Stimulated activated CD8-positive, alpha-beta memory T cell treated with anti-CD3 and anti-CD28 coated beads, Interleukin-12 subunit alpha, Interleukin-12 subunit beta, amount 100 ng/mL, for 1 hour (primary cell): ENCODE measurements around the gene ANKS1B.

Experiments used
- DNase-seq: peaks from one replicate; pipeline ENCODE4 v3.0.0-alpha.2; 2020; ENCODE audit warnings: low read depth

Gene ANKS1B

DNA sequence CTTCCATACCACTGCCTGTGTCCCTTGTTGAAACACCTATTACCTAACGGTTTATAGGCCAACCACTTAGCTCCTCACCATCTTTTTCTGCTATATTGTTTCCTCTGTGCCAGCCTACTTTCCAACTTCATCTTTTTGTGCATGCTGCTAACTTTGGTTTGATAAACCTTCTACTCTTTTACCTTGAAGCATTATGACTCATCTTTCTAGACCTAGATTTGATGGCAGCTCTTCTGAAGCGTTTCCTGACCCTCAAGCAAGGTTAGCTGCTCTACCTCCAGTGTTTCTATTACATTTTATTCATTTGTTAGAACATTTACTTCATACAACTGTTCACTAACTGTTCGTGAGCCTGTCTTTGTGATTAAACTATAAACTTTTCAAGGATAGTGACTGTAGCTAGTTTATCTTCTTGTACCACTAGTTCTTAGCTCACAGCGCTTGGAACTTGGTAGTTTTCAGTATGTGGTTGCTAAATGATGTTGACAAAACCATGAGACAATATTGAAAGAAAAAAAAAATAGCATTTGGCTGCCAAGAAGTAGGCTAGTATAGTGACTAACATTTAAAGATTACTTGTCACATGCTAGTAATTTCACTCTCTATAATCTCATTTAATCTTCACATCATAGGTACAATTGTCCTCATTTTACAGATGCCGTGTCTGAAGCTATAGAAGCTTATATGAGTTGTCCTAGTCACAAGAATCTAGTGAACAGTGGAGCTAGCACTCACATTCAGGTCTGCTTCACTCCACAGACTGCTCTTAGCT is 1260.2 kb downstream of the ANKS1B start:
- DNase-seq: no peak

DNA sequence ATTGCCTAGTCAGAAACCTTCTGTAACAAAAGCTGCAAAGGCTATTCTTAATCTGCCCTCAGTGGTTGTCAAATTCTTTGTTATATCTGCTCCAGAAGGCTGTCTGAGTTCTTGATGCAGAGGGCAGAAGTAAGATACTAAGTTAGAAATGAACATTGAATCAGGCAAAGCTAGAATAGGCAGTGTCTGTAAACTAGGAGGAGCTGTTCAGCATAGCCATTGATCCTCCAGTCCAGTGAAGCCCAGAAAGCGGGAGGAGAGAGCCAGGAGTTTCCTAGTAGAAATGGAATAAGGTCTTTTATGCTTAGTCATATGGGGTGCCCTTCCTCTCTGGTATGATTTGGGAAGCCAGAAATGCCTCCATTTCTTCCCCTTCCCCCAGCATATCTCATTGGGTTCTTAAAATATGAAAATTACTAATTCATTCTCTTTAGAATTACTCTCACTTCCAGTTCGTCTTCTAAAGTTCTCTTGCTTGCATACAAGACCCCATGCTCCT is 1263.5 kb downstream of the ANKS1B start:
- DNase-seq: no peak

DNA sequence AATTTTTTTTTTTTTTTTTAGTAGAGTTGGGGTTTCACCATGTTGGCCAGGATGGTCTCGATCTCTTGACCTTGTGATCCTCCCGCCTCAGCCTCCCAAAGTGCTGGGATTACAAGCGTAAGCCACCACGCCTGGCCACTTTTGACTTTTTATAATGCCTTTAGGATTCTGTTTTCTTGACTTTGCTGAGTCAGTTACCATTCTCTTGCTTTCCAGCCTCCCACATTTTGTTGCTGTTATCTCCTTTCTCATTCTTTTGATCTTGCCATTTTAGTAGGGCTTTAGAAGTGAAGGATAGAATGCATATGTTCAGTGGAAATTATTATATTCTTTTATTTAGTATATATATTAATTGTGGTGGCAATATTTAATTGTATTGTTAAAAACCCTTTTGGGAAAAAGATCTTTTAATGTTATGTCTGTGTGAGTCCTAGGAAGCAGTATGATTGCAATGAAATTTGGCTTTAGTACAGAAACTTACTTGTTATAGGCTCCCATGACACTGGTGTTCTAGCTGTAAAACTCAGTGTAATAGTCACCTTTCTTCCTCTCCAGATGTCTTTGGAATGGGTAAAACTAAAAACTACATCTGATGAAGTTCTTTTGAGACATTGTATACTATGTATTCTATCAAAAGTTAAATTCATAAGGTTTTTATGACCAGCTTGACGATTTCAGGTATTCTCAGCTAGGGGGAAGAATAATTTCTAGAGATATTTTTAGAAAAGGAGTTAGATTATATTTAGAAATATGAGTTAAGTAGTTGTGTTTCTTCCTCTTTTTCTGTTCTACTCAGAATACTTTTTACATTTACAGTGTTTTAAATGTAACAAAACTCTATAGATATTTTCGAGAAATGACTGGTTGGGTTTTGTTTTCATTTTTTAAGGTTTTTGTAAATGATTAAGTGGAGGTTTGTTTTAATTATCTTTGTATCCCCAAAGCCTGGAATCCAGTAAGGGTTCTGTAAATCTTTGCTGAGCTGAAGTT is 1264.9 kb downstream of the ANKS1B start:
- no peak for DNase-seq

DNA sequence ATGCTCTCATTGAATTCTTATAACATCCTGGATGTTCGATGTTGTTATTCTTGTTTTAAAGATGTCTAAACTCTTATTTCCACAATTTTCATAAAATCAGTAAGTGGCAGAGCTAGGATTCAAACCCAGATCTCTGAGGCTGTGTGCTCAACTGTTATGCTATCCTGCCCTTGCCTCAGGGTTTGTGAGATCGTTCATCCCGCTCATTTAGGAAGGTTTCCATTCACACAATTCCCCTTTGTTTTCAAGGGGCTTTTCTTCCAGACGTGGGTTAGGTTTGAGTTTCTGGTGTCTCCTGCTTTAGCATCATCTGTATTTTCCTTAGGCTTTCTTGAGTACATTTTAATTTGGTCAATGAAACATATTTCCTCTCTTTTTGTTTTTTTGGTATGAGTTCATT is 1270.3 kb downstream of the ANKS1B start:
- no peak for DNase-seq

DNA sequence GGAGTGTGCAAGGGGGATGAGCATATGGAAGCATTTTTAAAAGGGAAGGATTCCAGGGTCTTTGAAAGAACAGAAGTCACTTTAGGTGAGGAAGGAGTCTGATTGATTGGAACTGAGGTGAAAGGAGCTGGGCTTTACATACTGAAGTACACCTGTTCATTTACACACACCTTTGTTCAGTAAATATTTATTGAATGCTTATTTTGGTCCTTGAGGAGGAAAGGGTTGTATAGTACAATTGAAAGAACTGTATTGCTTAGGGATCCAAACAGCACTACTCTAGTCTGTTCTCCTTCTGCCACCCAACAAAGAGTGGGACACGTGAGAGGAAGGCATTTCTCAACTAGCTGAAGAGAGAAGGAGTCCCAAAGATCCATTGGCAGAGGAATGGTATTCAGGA is 1275.7 kb downstream of the ANKS1B start:
- DNase-seq: no peak

DNA sequence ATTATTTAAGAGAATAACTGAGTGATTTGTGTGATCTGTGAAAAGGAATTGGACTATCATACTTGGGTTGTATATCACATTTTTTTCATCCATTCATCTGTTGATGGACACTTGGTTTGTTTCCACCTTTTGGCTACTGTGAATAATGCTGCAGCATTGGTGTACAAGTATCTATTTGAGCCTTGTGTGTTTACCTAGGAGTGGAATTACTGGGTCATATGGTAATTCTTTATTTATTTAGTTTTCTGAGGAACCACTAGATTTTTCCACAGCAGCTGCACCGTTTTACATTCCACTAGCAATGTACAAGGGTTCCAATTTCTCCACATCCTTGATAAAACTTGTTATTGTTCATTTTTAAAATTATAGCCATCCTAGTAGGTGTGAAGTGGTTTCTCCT is 1283.6 kb downstream of the ANKS1B start:
- no peak for DNase-seq

DNA sequence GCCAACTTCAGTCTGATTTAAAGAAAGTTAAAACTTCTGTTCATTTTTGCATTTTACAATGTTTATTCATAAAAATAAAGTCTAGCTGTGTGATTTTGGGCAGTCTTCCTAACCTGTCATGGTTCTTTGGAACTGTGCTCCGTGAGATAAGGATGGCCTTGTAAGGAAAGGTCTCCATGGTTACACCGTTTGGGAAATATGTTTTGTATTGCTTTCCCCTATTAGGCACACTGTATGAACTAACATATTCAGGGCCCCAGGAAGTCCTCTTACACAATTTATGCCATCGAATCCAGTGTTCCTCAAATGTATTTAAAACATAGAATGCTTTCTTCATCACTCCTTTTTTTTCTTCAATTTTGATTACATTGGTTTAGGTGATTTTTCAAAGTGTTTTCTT is 1285.2 kb downstream of the ANKS1B start:
- DNase-seq: no peak

DNA sequence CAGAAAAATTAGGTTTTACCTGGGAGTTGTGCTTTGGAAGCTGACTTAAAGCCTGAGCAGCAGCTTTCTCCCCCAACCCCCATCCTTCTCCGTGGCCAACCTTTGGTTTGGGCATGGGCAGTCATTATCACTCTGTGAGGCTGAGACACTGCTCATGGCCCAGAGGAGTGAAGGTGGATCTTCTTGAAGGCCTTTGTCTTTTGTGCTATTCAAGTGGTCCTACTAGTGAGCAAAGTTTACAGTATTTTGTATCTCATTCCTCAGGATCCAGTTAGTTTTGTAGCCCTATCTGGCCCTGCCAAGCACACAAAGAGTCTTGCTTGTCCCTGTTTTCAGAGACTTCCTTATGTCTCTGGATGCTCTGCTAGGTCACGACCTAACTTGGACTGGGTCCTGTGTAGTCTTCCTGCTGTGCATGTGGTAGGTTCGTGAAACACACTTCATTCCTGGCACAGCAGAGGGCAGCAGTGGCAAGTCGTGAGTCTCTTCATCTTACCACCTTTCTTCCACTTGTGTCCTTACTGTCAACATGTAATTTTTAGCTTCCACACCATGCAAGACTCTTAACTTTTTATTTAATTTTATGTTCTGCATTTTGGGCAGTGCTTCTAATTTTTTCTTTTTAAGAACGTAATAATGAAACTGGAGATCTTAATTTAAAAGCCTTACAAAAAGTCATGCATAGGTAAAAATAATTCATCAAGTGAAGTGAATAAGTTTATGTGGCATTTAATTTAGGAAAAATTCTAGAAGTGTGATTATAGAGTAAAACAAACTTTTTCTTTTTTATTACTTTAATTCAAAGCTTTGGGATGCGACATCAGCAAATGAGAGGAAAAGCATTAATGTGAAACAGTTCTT is 1285.9 kb downstream of the ANKS1B start:
- no peak for DNase-seq

DNA sequence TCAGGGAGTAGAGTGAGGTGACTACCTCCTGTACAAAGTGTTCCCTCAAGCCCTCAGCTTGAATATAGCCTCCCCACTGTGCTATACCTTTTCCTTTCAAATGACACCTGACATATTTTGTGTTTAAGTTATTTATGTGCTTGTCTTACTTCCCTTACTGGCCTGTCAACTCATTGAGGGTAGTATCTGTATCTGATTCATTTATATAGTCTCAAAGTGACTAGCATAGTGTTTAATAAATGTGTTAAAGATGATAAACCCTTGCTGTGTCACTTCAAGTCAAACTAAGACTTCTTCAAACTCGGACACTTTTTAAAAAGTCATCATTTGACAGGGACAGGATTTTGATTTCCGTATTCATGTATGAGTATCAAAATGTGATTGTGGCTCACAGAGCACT is 1287.5 kb downstream of the ANKS1B start:
- DNase-seq: no peak

DNA sequence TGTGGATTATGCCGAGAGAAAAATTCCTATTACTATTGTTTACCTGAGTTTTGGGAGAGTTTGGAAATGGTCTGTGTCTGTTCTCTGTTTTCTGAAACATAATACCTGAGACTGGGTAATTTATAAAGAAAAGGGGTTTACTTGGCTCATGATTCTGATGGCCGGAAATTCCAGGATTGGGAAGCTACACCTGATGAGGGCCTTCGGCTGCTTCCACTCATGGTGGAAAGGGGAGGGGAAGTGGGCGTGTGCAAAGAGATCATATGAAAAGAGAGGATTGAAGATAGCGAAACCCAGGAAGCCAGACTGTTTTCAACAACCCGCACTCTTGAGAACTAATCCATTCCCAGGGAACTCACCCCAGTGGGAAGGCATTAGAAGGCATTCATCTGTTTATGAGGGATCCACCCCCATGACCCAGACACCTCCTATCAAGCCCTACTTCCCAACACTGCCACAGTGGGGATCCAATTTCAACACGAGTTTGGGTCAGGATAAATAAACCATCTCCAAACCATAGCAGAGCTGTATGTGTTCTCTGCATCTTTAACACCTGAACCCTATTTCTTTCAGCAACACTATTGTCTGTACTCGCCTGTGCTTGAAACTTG is 1288.6 kb downstream of the ANKS1B start:
- no peak for DNase-seq

DNA sequence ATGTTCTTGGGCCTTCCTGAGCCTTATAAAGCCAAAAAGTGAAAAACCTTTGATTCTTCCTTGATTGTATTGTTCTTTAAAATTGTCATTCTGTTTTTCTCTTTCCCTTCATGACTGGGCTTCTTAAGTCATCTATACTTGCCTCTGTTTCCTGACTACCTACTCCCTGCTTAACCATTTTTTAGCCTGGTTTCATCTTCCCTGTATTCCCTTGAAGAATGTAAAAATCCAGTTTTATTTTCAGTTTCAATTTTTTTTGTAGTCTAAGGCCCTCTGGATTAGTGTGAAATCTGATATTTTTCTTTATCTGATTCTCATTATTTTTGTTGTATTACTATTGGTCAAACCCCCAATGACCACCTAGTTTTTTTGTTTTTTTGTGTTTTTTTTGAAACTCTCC is 1293.4 kb downstream of the ANKS1B start:
- DNase-seq: no peak

DNA sequence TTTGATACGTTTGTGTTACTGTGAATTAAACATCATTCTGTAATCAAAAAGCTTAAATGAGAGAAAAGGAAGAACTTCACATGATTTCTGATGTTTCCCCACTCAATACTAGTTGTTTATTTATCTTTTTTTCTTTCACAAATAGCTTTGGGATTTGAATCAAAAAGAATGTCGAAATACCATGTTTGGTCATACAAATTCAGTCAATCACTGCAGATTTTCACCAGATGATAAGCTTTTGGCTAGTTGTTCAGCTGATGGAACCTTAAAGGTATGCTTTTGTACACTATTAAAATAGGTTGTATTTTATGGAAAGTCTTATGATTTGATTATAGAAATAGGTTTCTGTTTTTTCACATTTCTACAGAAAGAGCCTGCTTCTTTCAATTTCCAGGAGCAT is 1298.1 kb downstream of the ANKS1B start:
- no peak for DNase-seq
